Dermis microvascular lymphatic vessel endothelial cell (primary cell): ENCODE data around the gene COL6A2. TPM values are rescaled to one million over a fixed set of nuclear protein-coding genes. Genes with fewer than 3 reads are reported as not detected.
"Not testable (repeated sequence)": the region's sequence is repeated elsewhere in the genome, so short reads cannot be mapped to it uniquely, and the experiment has no call there.

ENCODE experiments used
- DNase-seq, 2 donors: peaks; one replicate each; pipeline versions ENCODE4 v3.0.0 to v3.0.0-alpha.2; 2010; ENCODE audit warnings: low read depth in 2 of 2
- total RNA-seq: library from RNA; depleted of rRNA; stranded (reverse); fragments of >200 nt; gene quantifications from 2 replicates; pipeline ENCODE4 v1.2.1, GENCODE V29; 2014

COL6A2 gene
- total RNA-seq, 1 donor from 2014 or later, result 6.5 TPM

DNA sequence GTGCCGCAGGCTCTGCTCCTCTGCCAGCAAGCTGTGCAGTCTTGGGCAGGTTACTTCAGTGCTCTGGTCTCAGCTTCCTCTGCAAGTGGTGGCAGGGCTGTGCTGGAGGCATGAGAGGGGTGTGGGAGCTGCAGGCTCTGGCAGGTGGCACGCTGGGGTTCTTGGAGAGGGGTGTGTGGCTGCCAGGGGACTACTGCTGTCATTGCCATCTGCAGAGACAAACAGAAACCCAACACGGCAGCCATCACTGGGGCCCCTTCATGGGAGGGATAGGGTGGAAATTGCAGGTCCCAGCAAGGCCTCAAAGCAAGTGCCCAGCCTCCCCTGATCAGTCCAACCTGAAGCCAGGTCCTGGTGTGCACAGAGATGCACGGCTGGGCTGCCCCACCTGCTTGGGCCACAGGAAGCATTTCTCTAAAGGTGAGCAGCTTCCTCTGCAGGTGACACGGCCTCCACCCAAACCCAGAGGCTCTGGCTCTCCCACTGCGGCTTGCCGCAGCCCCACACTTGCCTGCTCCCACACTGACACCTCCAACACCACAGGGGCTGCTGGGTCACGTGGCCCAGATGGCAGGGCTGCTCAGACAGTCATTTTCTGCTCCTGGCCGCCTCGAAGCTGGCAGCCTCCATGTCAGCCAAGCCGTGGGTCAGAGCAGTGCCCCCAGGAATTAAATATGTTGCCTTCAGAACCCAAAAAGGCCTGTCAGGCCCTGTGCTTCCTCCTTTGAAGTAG, 4.1 kb upstream of the COL6A2 start:
- no peak for DNase-seq

DNA sequence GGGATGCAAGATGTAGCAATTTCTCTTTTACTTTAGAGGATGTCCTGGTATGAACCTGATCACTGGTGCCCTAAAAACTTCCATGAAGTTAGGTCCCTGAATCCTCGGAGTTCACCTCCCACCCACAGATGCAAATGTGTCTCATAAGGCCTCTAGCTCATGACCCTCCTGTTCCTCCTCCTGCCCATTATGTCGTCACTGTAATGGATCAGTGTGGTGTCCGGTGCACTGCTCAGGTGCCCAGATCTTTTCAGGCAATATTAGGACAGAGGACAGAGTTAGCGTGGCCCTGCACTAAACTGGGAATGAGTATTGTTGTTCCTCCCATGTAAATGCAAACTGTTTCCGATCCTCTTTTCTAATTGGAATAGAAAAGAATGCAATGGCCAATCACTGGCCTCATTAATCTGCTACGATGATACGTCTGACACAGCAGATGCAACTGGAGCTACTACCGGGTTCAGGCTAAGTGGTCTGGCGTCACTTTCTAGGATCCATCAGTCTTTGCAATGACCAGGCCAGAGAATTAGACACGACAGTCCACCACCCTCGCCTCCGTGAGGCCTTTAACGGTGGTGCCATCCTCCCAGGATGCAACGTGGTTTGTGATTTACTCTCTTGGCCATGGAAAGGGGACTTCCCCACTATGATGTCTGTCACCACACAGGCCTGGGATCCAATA, 3.4 kb upstream of the COL6A2 start:
- DNase-seq, result no peak

DNA sequence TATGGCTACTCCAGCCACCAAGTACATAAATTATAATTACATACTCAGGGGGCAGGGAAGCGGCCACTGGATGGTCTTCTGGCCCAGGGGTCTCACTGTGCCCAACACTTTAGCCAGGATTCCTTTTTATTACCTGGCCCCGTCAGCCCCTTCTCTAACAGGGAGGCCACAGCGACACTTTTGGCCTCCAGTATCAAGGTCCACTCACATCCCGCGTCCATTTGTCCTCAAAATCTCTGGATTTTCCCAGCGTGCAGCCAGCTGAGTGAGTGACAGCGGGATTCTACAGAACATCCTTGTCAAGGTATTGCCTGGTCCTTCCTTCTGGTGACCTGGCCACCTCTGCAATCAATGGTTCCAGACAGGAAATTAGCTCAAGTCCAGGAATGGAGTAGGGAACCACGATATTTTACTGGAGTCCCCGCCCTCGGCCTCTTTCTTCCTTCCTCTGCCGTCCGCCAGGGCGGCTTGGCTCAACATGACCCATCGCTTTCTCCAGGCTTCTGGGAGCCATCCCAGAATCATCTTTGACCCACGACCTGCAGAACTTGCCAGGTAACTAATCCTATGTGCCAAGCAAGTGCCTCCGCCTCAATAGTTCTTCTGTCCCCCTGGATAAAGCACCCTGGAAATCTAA, 2.7 kb upstream of the COL6A2 start:
- DNase-seq, result no peak

DNA sequence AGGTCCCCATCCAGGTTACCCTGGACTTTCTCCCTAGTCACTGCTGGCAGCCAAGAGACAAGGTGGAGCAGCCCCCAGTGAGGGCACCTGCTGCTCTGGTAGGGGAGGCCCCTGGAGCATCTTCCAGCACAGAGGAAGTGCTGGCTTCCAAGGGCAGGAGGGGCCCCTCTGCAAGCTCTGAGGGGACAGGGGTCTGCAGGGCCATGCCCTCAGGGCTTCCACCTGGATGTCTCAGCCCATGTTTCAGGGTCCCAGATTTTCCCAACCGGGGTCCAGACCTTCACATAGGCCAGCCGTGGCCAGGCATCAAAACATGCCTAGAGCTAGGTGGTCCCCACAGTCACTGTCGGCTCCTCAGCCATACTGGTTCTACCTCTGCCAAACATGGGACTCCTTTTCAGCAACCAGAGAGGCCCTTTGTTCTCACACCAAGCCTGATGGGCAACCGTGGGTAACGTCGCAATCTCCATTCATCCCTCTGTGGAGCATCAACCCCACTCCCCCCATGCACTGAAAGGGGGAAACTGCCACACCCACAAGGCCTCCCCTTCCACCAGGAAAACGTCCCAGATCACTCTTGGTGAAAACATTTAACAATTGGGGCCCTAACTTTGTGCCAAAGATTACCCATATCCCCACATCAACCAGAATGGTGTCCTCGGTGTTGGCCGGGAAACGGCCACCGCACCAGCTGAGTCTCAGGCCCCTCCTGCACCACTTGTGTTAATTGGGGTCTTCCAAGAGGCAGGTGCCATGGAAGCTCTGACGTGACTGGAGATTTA, 1.9 kb upstream of the COL6A2 start:
- no peak for DNase-seq

GRCh38 chr21:46096596-46097335, 1.1 kb upstream of the COL6A2 start:
- no peak for DNase-seq

GRCh38 chr21:46098303-46099141, 610 bp downstream of the COL6A2 start:
- no peak for DNase-seq

DNA sequence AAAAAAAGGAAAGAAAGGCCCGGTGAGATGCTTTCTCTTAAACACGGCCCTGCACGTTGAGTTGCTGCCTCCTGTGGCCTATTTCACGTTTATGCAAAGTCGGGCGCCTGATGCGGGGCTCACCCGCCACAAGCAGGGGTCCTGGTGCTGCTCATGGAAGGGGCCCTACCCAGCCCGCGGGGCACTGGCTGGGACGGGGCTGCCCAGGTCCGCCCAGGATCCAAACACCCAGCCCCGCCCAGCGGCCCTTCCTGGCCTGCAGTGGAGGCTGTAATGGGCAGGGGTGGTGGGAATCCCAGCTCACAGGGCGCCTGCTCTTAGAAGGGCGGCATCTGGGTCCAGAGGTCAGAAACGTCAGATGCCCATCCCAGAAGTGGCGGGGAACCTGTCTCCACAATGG, 1.6 kb downstream of the COL6A2 start:
- DNase-seq, result no peak

- DNase-seq, result no peak
Measured at GRCh38 chr21:46100020-46100419, 2.1 kb downstream of the COL6A2 start.

- no peak for DNase-seq
Measured at GRCh38 chr21:46100426-46100825, 2.5 kb downstream of the COL6A2 start.

DNA sequence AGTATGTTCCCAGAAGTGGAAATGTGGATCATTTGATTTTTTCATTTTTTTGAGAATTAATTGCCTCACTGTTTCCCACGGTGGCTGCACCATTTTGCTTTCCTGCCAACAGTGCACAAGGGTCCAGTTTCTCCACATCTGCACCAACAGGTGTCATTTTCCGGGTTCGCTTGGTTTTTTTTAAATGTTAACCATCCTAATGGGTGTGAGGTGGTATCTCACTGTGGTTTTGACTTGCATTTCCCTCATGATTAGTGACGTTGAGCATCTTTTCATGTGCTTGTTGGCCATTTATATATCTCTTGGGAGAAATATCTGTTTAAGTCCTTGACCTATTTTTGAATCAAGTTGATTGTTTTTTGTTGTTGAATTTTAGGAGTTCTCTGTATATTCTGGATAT, 3.0 kb downstream of the COL6A2 start:
- no peak for DNase-seq

DNA sequence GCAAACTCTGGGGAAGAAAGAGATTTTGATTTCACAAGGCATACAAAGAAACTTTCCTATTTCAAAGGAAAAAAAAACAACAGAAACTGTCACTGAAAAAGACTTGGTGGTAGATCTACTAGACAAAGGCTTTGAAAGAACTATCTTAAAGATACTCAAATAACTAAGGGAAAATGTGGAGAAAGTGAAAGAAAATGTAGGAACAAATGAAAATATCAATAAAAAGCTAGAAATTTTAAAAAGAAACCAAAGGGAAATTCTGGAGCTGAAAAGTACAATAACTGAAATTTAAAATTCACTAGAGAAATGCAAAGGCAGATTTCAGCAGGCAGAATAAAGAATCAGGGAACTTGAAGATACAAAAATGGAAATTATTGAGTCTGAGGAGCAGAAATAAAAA, 6.2 kb downstream of the COL6A2 start:
- DNase-seq, result no peak

DNA sequence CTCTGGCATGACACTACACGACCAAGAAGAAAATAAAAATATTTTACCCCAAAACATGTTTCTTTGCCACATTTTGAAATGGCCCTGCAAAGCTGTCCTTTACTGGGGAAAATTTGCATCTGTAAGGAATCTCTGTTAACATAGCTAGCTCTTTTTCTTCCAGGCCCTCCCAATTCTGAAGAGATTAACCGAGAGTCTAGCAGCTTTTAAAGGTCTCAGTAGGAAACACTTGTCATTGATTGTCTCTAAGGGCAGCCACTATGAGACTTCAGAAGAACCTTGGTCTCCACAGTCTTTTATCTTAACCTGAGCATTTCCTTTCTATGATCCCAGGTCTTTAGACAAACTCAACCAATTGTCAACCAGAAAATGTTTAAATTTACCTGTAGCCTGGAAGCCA, 9.5 kb downstream of the COL6A2 start:
- not testable (repeated sequence) for DNase-seq

GRCh38 chr21:46108827-46109312, 11.0 kb downstream of the COL6A2 start:
- no peak for DNase-seq

DNA sequence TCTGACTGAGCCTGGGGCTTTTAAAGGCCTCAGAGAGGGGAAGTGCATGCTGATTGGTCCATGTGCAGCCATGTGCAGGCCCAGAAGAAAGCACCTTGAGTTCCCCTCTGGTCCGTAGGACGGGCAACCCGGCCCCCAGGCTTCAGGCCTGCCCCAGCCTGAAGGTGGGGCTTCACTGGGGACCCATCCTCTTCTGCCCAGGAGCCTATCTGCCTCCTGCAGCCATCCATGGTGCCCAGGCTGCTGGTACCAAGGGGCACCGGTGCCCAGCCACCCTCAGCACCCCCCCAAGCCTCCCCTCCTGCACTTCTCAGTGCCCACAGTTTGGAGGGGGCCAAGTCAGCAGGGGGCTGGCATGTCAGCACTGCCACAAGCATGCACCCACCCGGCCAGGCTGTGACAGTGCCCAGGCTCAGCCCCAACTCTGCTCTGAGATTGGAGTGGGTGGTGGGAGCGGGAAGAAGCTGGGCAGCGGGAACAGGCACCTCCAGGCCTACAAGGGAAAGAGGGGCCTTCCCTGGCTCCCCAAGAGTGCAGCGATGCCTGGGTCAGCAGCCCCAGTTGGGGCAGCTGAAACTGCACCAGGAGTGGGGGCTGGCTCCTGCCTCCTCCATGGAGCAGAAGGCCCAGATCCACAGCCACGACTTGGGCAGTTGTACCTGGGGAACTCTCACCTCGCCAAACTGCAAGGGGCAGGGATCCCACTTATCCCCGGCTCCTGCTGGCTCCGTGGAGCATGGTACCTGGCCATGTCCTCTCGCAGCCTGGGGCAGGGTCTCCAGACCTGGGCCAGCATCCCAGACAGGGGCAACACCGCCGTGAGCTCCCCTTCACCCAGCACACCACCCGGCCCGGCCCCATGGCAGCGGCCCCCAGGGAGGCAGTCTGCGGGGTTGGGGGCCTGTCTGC, 11.7 kb downstream of the COL6A2 start:
- no peak for DNase-seq

DNA sequence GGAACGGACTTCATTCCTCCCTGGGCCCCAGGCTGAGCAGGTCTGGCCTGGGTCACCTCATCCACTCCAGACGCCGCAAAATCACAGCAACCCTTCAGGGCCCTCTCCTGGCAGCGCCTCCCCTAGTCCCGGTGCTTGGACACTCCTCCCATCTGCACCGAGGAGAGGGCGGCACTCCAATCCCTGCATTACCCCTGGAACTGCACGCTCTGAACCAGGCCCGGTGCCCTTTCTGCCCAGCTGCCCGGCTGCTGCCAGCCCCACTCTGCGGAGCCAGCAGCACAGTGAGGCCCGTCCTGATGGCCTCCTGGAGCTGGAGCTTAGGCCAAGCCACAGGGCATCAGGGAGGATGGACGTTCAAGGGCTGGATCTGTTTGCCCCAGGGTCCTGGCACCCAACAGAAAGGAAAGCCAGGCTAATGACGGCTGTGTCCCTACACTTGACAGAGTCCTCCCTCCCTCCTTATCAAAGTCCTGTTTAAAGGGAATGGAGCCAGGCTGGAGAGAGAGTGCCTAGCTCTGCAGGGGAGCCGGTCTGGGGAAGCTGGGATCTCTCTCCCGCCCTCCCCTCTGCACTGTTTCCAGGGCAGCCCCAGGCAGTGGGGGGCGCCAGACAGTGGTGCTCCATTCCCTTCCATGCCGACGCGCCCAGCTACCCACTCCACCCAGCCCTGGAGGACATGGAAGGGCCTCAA, 12.7 kb downstream of the COL6A2 start:
- no peak for DNase-seq

- DNase-seq, result no peak
Measured at GRCh38 chr21:46111193-46111571, 13.3 kb downstream of the COL6A2 start.

DNA sequence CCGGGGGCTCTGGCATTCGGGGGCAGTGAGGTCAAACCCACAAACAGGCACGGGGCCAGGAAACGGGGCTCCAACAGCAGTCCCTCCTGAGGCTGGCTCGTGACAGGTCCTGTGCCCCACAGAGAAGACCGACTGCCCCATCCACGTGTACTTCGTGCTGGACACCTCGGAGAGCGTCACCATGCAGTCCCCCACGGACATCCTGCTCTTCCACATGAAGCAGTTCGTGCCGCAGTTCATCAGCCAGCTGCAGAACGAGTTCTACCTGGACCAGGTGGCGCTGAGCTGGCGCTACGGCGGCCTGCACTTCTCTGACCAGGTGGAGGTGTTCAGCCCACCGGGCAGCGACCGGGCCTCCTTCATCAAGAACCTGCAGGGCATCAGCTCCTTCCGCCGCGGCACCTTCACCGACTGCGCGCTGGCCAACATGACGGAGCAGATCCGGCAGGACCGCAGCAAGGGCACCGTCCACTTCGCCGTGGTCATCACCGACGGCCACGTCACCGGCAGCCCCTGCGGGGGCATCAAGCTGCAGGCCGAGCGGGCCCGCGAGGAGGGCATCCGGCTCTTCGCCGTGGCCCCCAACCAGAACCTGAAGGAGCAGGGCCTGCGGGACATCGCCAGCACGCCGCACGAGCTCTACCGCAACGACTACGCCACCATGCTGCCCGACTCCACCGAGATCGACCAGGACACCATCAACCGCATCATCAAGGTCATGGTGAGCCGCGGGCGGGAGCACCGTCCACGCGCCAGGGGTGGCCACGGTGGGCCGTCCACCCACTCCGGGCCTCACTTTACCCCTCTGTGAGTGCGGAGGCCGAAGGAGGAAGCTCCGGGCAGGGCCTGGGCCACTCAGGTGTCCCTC, 14.2 kb downstream of the COL6A2 start:
- no peak for DNase-seq
